Osteoblast (primary cell): ENCODE measurements around the gene KDM5C. TPM values are rescaled to one million over a fixed set of nuclear protein-coding genes. Genes with fewer than 3 reads are reported as not detected.
A peak's percentile ranks its signal among the peaks of the same experiment; 100 is the strongest.

Experiments
- DNase-seq: peaks from one replicate; pipeline ENCODE4 v3.0.0; 2011; ENCODE audit warnings: low spot score, mixed read lengths; ENCODE audit not compliant: insufficient read length; ENCODE audit errors: missing footprints
- H2AFZ ChIP-seq: 2 replicates; pipeline ENCODE4 v1.6.0; 2011; ENCODE audit warnings: mild to moderate bottlenecking, low read length
- H3K27ac ChIP-seq: 2 replicates; pipeline ENCODE4 v1.5.1; 2011; ENCODE audit warnings: mild to moderate bottlenecking, low read depth, low read length, moderate library complexity
- H3K27me3 ChIP-seq: 2 replicates; pipeline ENCODE4 v1.6.0; 2012; ENCODE audit warnings: mild to moderate bottlenecking, control low read depth, inconsistent platforms, low read length, moderate library complexity; ENCODE audit not compliant: insufficient read depth
- H3K36me3 ChIP-seq: 2 replicates; pipeline ENCODE4 v1.5.1; 2011; ENCODE audit warnings: mild to moderate bottlenecking, low read length, control low read depth, moderate library complexity; ENCODE audit not compliant: insufficient read depth
- H3K4me1 ChIP-seq: 2 replicates; pipeline ENCODE4 v1.5.1; 2011; ENCODE audit warnings: mild to moderate bottlenecking, low read length, control low read depth, moderate library complexity; ENCODE audit not compliant: insufficient read depth
- H3K4me2 ChIP-seq: 2 replicates; pipeline ENCODE4 v1.6.0; 2011; ENCODE audit warnings: mild to moderate bottlenecking, low read length; ENCODE audit not compliant: insufficient read depth
- H3K4me3 ChIP-seq: fragments of 200-600 bp; sonication (generic); 3 replicates; pipeline ENCODE4 v1.5.1; 2012; ENCODE audit warnings: mild to moderate bottlenecking, low read length, inconsistent platforms; ENCODE audit not compliant: insufficient read depth
- H3K79me2 ChIP-seq: 2 replicates; pipeline ENCODE4 v1.6.0; 2012; ENCODE audit warnings: mild to moderate bottlenecking, low read length, control low read depth, inconsistent platforms; ENCODE audit not compliant: insufficient read depth
- H3K9me3 ChIP-seq: 2 replicates; pipeline ENCODE4 v1.5.1; 2011; ENCODE audit warnings: low read depth, low read length, control low read depth
- H4K20me1 ChIP-seq: 2 replicates; pipeline ENCODE4 v1.6.0; 2012; ENCODE audit warnings: mild to moderate bottlenecking, low read length, control low read depth; ENCODE audit not compliant: insufficient read depth
- total RNA-seq: library from RNA; depleted of rRNA; stranded (reverse); fragments of >200 nt; gene quantifications from 2 replicates; pipeline ENCODE4 v1.2.3, GENCODE V29; 2012
- TF ChIP-seq, protein P1 (sequence below): IDR thresholded peaks from 2 replicates; pipeline ENCODE4 v1.5.1; 2011; ENCODE audit warnings: mild to moderate bottlenecking, low read depth, low read length, moderate library complexity; ENCODE audit errors: extremely low read depth

KDM5C gene
- total RNA-seq, 1 donor, result 104 TPM

DNA sequence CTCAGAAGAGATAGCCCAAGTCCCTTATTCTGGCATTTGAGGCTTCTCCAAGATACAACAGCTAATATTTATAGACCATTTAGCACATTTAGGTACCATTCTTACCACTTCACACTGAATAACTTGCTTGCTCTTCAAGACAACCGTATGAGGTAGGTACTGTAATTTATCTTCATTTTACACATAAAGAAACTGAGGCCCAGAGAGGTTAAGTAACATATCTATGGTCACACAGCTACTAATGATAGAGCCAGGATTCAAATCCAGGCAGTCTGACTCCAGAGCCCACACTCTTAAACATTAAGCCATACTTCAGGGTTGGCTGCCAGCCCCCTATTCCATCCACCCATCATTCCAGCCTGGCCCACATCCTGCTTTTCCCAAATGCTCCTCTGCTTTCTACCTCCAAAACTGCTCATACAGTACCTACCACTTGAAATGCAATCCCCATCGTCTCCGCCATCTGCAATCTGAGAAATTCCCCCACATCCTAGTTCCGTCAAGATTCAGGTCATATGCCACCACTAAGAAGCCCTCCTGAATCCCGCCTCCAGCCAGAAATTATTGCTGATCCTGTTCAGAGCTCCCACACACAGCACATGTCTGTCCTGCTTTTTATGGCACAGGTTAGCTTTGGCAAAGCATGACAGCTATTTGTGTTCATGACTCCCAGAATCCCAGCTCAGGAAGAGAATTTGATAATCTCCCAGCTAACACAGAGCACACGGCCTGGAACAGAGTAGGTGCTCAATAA, 32.8 kb upstream of the KDM5C start:
- H3K4me2 ChIP-seq, result no peak overlapping the region
- no peak for DNase-seq
- H4K20me1 ChIP-seq, result no peaks in the 10 kb centered on the region
- no peak overlapping the region for H3K27ac ChIP-seq
- peaks cover 5% of the 10 kb centered on the region for H3K4me1 ChIP-seq
- H3K4me3 ChIP-seq, result no peak overlapping the region
- no peaks in the 10 kb centered on the region for H3K79me2 ChIP-seq
- peaks cover 21% of the 10 kb centered on the region for H3K27me3 ChIP-seq
- H3K9me3 ChIP-seq, result no peaks in the 10 kb centered on the region
- no peak overlapping the region for H2AFZ ChIP-seq
- TF ChIP-seq, protein P1, sequence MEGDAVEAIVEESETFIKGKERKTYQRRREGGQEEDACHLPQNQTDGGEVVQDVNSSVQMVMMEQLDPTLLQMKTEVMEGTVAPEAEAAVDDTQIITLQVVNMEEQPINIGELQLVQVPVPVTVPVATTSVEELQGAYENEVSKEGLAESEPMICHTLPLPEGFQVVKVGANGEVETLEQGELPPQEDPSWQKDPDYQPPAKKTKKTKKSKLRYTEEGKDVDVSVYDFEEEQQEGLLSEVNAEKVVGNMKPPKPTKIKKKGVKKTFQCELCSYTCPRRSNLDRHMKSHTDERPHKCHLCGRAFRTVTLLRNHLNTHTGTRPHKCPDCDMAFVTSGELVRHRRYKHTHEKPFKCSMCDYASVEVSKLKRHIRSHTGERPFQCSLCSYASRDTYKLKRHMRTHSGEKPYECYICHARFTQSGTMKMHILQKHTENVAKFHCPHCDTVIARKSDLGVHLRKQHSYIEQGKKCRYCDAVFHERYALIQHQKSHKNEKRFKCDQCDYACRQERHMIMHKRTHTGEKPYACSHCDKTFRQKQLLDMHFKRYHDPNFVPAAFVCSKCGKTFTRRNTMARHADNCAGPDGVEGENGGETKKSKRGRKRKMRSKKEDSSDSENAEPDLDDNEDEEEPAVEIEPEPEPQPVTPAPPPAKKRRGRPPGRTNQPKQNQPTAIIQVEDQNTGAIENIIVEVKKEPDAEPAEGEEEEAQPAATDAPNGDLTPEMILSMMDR, result no peak
- no peaks in the 10 kb centered on the region for H3K36me3 ChIP-seq

DNA sequence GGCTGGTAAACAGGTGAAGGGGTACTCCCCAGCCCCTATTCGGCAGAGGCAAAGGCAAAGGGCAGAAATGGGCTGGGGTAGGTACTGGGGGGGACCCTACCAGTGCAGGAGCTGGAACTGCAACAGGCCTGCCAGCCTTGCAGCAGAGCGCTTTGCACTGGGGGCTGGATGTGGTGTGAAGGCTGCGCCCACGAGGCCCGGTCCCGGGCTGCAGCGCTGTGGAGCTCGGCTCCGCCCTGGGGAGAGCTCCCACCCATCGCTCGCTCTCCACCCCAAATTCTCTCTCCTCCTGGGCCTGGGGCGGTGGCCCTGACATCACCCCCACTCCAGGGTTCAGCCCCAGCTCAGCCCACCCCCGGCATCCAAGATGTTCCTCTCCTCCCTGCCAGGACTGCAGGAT, 32.2 kb upstream of the KDM5C start:
- Histone ChIP-seq H3K4me1 (no peaks in the 10 kb centered on the region), H3K4me3 (no peak overlapping the region), H3K27me3 (peaks cover 18% of the 10 kb centered on the region), H3K36me3 (no peaks in the 10 kb centered on the region), H2AFZ (no peak overlapping the region), H4K20me1 (no peaks in the 10 kb centered on the region), H3K9me3 (no peaks in the 10 kb centered on the region), H3K4me2 (no peak overlapping the region), H3K27ac (no peak overlapping the region), H3K79me2 (no peaks in the 10 kb centered on the region)
- DNase-seq, result no peak
- TF ChIP-seq, protein P1, result no peak

DNA sequence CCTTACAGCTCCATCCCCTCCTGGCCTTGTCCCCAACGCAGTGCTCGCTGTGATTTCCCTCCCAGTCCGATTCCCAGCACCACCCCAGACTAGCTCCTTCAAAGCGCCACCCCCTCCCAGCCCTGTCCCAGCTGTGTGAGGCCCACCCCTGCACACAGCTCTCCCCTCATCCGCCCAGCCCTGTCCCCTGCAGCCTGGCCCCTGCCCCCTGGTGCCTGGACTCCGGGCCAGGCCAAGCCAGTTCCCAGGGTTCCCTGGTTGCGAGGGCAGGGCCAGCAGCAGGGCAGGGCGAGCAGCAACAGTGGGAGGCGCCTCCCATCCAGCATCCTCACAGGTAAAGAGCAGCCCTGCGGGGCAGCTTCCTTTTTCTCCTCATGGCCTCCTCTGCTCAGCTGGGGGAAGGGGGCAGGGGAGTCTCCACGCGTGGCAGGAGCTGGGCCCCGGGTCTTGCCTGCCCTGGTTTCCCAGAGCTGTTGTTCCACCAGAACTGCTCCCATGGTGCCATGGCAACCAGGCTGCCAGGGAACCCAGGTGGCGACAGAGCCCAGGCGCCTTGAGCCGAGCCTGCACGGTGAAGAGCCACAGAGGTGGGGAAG, 31.5 kb upstream of the KDM5C start:
- DNase-seq, result peak; percentile 6
- Histone ChIP-seq H4K20me1 (no peaks in the 10 kb centered on the region), H3K4me2 (no peak overlapping the region), H2AFZ (no peak overlapping the region), H3K36me3 (no peaks in the 10 kb centered on the region), H3K4me3 (no peak overlapping the region), H3K9me3 (no peaks in the 10 kb centered on the region), H3K27ac (no peak overlapping the region), H3K27me3 (peaks cover 14% of the 10 kb centered on the region), H3K79me2 (no peaks in the 10 kb centered on the region), H3K4me1 (no peaks in the 10 kb centered on the region)
- TF ChIP-seq, protein P1, result no peak

DNA sequence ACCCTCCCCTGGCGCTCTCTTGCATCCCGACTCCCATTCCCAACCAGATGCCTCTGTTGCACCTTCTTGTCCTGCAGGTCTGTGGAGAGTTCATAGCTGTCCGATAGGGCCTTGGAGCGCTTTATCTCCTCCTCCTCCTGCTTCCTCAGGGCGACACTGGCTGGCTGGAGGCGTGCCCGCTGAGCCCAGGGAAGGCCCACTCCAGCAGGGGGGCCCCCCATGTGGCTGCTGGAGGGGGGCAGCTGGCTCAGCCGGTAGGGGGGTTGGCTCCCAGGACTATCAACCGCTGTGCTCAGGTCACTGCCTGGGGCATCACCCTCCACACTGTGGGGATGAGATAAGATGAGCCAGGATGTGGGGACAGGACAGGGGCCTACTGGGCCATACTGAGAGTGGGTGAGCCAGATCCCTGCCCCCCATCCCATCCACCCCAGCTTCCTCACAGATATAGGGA, 30.8 kb upstream of the KDM5C start:
- TF ChIP-seq, protein P1, result no peak
- no peak overlapping the region for H2AFZ ChIP-seq
- no peaks in the 10 kb centered on the region for H3K79me2 ChIP-seq
- no peak overlapping the region for H3K4me3 ChIP-seq
- no peak overlapping the region for H3K27ac ChIP-seq
- peaks cover 14% of the 10 kb centered on the region for H3K27me3 ChIP-seq
- no peaks in the 10 kb centered on the region for H3K4me1 ChIP-seq
- H3K9me3 ChIP-seq, result no peaks in the 10 kb centered on the region
- no peaks in the 10 kb centered on the region for H4K20me1 ChIP-seq
- DNase-seq, result peak; percentile 37
- H3K36me3 ChIP-seq, result no peaks in the 10 kb centered on the region
- no peak overlapping the region for H3K4me2 ChIP-seq
